ENCODE measurements around the gene PRDM15.

Gene PRDM15

GRCh38 chr21:41894922-41895557 is 15.9 kb upstream of the PRDM15 start:
- TF ChIP-seq CREB1 (IDR thresholded peaks at IDR 0.05; ENCODE audit: low read depth), result no peak
- no peak for TF ChIP-seq FOXM1 (IDR thresholded peaks at IDR 0.05; ENCODE audit: borderline replicate concordance, low read depth)
- no peak for TF ChIP-seq TAF1 (IDR thresholded peaks at IDR 0.05; ENCODE audit: low read depth)
- TF ChIP-seq ZBTB7A (IDR thresholded peaks at IDR 0.05; ENCODE audit: low read depth), result no peak
- no peak for TF ChIP-seq MAX (IDR thresholded peaks at IDR 0.05)
- TF ChIP-seq TEAD4 (IDR thresholded peaks at IDR 0.05), result no peak
- TF ChIP-seq EP300 (IDR thresholded peaks at IDR 0.05; ENCODE audit: borderline replicate concordance), result no peak
- TF ChIP-seq NFIC (IDR thresholded peaks at IDR 0.05), result no peak
- TF ChIP-seq CEBPB (IDR thresholded peaks at IDR 0.05), result no peak
- TF ChIP-seq EGR1 (IDR thresholded peaks at IDR 0.05), result no peak
- TF ChIP-seq TCF12 (IDR thresholded peaks at IDR 0.05; ENCODE audit: low read depth), result no peak
- TF ChIP-seq YY1 (IDR thresholded peaks at IDR 0.05; ENCODE audit: low read depth), result no peak
- TF ChIP-seq RAD21 (IDR thresholded peaks at IDR 0.05; ENCODE audit: low read depth), result no peak
- no peak for TF ChIP-seq USF1 (IDR thresholded peaks at IDR 0.05)
- no peak for TF ChIP-seq REST (IDR thresholded peaks at IDR 0.05; ENCODE audit: low read depth)

- TF ChIP-seq TEAD4 (IDR thresholded peaks at IDR 0.05), result no peak
- no peak for TF ChIP-seq NFIC (IDR thresholded peaks at IDR 0.05)
- TF ChIP-seq YY1 (IDR thresholded peaks at IDR 0.05; ENCODE audit: low read depth), result no peak
Measured at GRCh38 chr21:41894511-41894910, 15.4 kb upstream of the PRDM15 start.

GRCh38 chr21:41892726-41893125 is 13.6 kb upstream of the PRDM15 start:
- TF ChIP-seq TCF12 (IDR thresholded peaks at IDR 0.05; ENCODE audit: low read depth) (no peak), TAF1 (IDR thresholded peaks at IDR 0.05; ENCODE audit: low read depth) (no peak), USF1 (IDR thresholded peaks at IDR 0.05) (no peak), YY1 (IDR thresholded peaks at IDR 0.05; ENCODE audit: low read depth) (no peak), CEBPB (IDR thresholded peaks at IDR 0.05) (no peak), EP300 (IDR thresholded peaks at IDR 0.05; ENCODE audit: borderline replicate concordance) (no peak), TEAD4 (IDR thresholded peaks at IDR 0.05) (no peak), FOXM1 (IDR thresholded peaks at IDR 0.05; ENCODE audit: borderline replicate concordance, low read depth) (no peak), CREB1 (IDR thresholded peaks at IDR 0.05; ENCODE audit: low read depth) (no peak), NFIC (IDR thresholded peaks at IDR 0.05) (no peak), REST (IDR thresholded peaks at IDR 0.05; ENCODE audit: low read depth) (no peak), EGR1 (IDR thresholded peaks at IDR 0.05) (no peak), ZBTB7A (IDR thresholded peaks at IDR 0.05; ENCODE audit: low read depth) (no peak), RAD21 (IDR thresholded peaks at IDR 0.05; ENCODE audit: low read depth) (no peak), MAX (IDR thresholded peaks at IDR 0.05) (no peak)

GRCh38 chr21:41891132-41891531 is 12.0 kb upstream of the PRDM15 start:
- no peak for TF ChIP-seq MAX (IDR thresholded peaks at IDR 0.05)
- no peak for TF ChIP-seq TCF12 (IDR thresholded peaks at IDR 0.05; ENCODE audit: low read depth)
- TF ChIP-seq YY1 (IDR thresholded peaks at IDR 0.05; ENCODE audit: low read depth), result no peak
- no peak for TF ChIP-seq TEAD4 (IDR thresholded peaks at IDR 0.05)
- TF ChIP-seq NFIC (IDR thresholded peaks at IDR 0.05), result no peak
- no peak for TF ChIP-seq CEBPB (IDR thresholded peaks at IDR 0.05)
- no peak for TF ChIP-seq RAD21 (IDR thresholded peaks at IDR 0.05; ENCODE audit: low read depth)
- no peak for TF ChIP-seq EGR1 (IDR thresholded peaks at IDR 0.05)
- TF ChIP-seq CREB1 (IDR thresholded peaks at IDR 0.05; ENCODE audit: low read depth), result no peak
- no peak for TF ChIP-seq REST (IDR thresholded peaks at IDR 0.05; ENCODE audit: low read depth)
- TF ChIP-seq TAF1 (IDR thresholded peaks at IDR 0.05; ENCODE audit: low read depth), result no peak
- TF ChIP-seq EP300 (IDR thresholded peaks at IDR 0.05; ENCODE audit: borderline replicate concordance), result no peak
- TF ChIP-seq FOXM1 (IDR thresholded peaks at IDR 0.05; ENCODE audit: borderline replicate concordance, low read depth), result no peak
- TF ChIP-seq ZBTB7A (IDR thresholded peaks at IDR 0.05; ENCODE audit: low read depth), result no peak
- no peak for TF ChIP-seq USF1 (IDR thresholded peaks at IDR 0.05)

Measured in Ishikawa (cell line).